AG09309 (cell line): ENCODE measurements around the gene MED25.

Source experiments
- DNase-seq: peaks from one replicate; pipeline ENCODE4 v3.0.0-alpha.2; 2010; ENCODE audit warnings: low read depth
- H3K4me3 ChIP-seq: 2 replicates; pipeline ENCODE4 v1.5.1; 2011; ENCODE audit warnings: mild to moderate bottlenecking, low read depth, low read length, moderate library complexity; ENCODE audit not compliant: control insufficient read depth
- CTCF ChIP-seq: IDR thresholded peaks from 2 replicates; pipeline ENCODE4 v1.5.1; 2011; ENCODE audit warnings: mild to moderate bottlenecking, low read depth, low read length, inconsistent platforms; ENCODE audit not compliant: insufficient read depth, control insufficient read depth; ENCODE audit errors: missing control alignments

Gene MED25

GRCh38 chr19:49880162-49880869 is 62.2 kb downstream of the MED25 start:
- no peak for DNase-seq
- H3K4me3 ChIP-seq: no peak overlapping the region
- TF ChIP-seq CTCF: no peak

- TF ChIP-seq CTCF: no peak
- H3K4me3 ChIP-seq: no peak overlapping the region
- DNase-seq: no peak
Measured at GRCh38 chr19:49881186-49881585, 63.1 kb downstream of the MED25 start.

GRCh38 chr19:49881672-49882394 is 63.7 kb downstream of the MED25 start:
- no peak for TF ChIP-seq CTCF
- no peak for DNase-seq

GRCh38 chr19:49882643-49883042 is 64.6 kb downstream of the MED25 start:
- DNase-seq: no peak
- no peak overlapping the region for H3K4me3 ChIP-seq
- no peak for TF ChIP-seq CTCF

More at GRCh38 chr19:49881672-49882394, 63.7 kb downstream of the MED25 start:
- H3K4me3 ChIP-seq: no peak overlapping the region

GRCh38 chr19:49883094-49883493 is 65.0 kb downstream of the MED25 start:
- no peak for DNase-seq
- no peak for TF ChIP-seq CTCF
- H3K4me3 ChIP-seq: no peak overlapping the region

GRCh38 chr19:49884109-49884508 is 66.0 kb downstream of the MED25 start:
- no peak overlapping the region for H3K4me3 ChIP-seq
- no peak for DNase-seq
- no peak for TF ChIP-seq CTCF
